Measurements from ENCODE around the gene TUBA3E. TPM values are rescaled to one million over a fixed set of nuclear protein-coding genes. Genes with fewer than 3 reads are reported as not detected.
"Not testable (repeated sequence)": the region's sequence is repeated elsewhere in the genome, so short reads cannot be mapped to it uniquely, and the experiment has no call there.

The TUBA3E gene
- polyA plus RNA-seq, 3 donors = not detected

DNA sequence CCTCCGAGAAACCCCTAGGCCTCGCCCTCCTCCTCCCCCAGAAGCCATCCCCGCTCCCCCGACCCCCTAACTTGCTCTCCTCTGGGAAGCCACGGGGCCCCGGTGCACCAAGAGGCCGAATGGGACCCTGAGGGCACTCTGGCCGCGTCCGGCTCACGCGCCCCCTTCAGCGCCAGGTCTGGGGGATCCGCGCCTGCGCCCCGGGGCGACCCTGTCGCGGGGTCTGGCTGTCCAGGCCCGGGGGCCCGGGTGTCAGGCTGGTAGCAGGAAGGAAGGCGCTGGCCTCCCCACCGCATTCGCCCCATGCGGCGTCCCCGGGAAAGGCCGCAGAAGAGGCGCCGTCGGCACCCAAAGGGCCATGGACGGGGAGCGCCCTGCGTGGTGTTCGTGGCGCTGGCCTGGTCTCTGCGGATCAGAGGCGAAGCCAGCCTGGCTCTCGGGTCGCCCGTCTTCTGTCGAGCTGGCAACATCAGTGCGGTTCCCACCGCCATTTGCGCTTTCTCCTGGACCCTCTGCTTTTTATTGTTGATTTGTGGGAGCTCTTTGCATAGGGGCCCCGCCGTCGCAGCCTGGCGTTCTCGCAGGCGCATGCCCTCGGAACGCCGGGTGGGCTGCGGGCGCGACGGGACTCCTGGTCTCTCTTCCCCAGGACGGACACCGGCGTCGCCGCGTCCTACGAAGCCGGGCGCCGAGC is 30.4 kb upstream of the TUBA3E start:
- H3K36me3 ChIP-seq (replicated peaks in 1 of 2; ENCODE audit: control insufficient read depth in 1 of 2, insufficient read depth in 2 of 2, low read length in 2 of 2); H3K27ac ChIP-seq (ENCODE audit: low read depth in 1 of 2, low read length in 2 of 2); H3K4me1 ChIP-seq (ENCODE audit: control insufficient read depth in 1 of 2, insufficient read depth in 2 of 2, low read length in 2 of 2); H3K27ac Mint-ChIP-seq; H3K4me1 Mint-ChIP-seq; intact Hi-C loops (cut with micrococcal nuclease); DNase-seq; H2AFZ ChIP-seq (ENCODE audit: insufficient read depth, low read depth, low read length, poor library complexity, severe bottlenecking); H3K4me3 Mint-ChIP-seq; H3K27me3 Mint-ChIP-seq (ENCODE audit: low read depth in 3 of 3); H3K9ac ChIP-seq (ENCODE audit: insufficient read depth, low read length, poor library complexity, severe bottlenecking); H3K4me3 ChIP-seq (replicated peaks in 1 of 3; ENCODE audit: low read depth in 2 of 3, low read length in 3 of 3); H4K20me1 ChIP-seq (ENCODE audit: insufficient read depth, low read length); H3K79me2 ChIP-seq (ENCODE audit: insufficient read depth, low read length); H3K36me3 Mint-ChIP-seq; H3K27me3 ChIP-seq (ENCODE audit: control insufficient read depth in 2 of 2, insufficient read depth in 2 of 2, low read length in 2 of 2); H3K4me2 ChIP-seq (replicated peaks; ENCODE audit: extremely low read depth, low read length, poor library complexity, severe bottlenecking): not testable (repeated sequence)
- H3K9me3 ChIP-seq (replicated peaks in 1 of 2; ENCODE audit: control insufficient read depth in 1 of 2, insufficient read depth in 1 of 2, low read length in 2 of 2) = peaks cover 0 to 17% of the 10 kb centered on the region in 2 donors
- WGBS (ENCODE audit: insufficient coverage) = 89% methylated on average over 49 of the region's 69 CpGs
- peaks cover 6 to 17% (median 16%) of the 10 kb centered on the region in 7 donors for H3K9me3 Mint-ChIP-seq

GRCh38 chr2:130228005-130228404 is 29.8 kb upstream of the TUBA3E start:
- H3K36me3 Mint-ChIP-seq, H3K4me1 Mint-ChIP-seq: not testable (repeated sequence)

GRCh38 chr2:130222523-130222922 is 24.3 kb upstream of the TUBA3E start:
- H3K4me1 Mint-ChIP-seq; H3K9me3 ChIP-seq (replicated peaks in 1 of 2; ENCODE audit: control insufficient read depth in 1 of 2, insufficient read depth in 1 of 2, low read length in 2 of 2); H3K27ac ChIP-seq (ENCODE audit: low read depth in 1 of 2, low read length in 2 of 2); H3K9me3 Mint-ChIP-seq; intact Hi-C loops (cut with micrococcal nuclease); H3K36me3 ChIP-seq (replicated peaks in 1 of 2; ENCODE audit: control insufficient read depth in 1 of 2, insufficient read depth in 2 of 2, low read length in 2 of 2); H3K4me2 ChIP-seq (replicated peaks; ENCODE audit: extremely low read depth, low read length, poor library complexity, severe bottlenecking); H3K4me3 ChIP-seq (replicated peaks in 1 of 3; ENCODE audit: low read depth in 2 of 3, low read length in 3 of 3); H3K27me3 Mint-ChIP-seq (ENCODE audit: low read depth in 3 of 3); H3K4me1 ChIP-seq (ENCODE audit: control insufficient read depth in 1 of 2, insufficient read depth in 2 of 2, low read length in 2 of 2); H3K36me3 Mint-ChIP-seq; H4K20me1 ChIP-seq (ENCODE audit: insufficient read depth, low read length); DNase-seq; H3K27ac Mint-ChIP-seq; H3K27me3 ChIP-seq (ENCODE audit: control insufficient read depth in 2 of 2, insufficient read depth in 2 of 2, low read length in 2 of 2); H3K4me3 Mint-ChIP-seq; H2AFZ ChIP-seq (ENCODE audit: insufficient read depth, low read depth, low read length, poor library complexity, severe bottlenecking); H3K79me2 ChIP-seq (ENCODE audit: insufficient read depth, low read length); H3K9ac ChIP-seq (ENCODE audit: insufficient read depth, low read length, poor library complexity, severe bottlenecking): not testable (repeated sequence)
- WGBS (ENCODE audit: insufficient coverage) = no CpG with 5 or more reads among the region's 4 CpGs

More at GRCh38 chr2:130228005-130228404, 29.8 kb upstream of the TUBA3E start:
- H3K27me3 ChIP-seq (ENCODE audit: control insufficient read depth in 2 of 2, insufficient read depth in 2 of 2, low read length in 2 of 2); H3K27ac Mint-ChIP-seq; H3K27ac ChIP-seq (ENCODE audit: low read depth in 1 of 2, low read length in 2 of 2); H4K20me1 ChIP-seq (ENCODE audit: insufficient read depth, low read length); H2AFZ ChIP-seq (ENCODE audit: insufficient read depth, low read depth, low read length, poor library complexity, severe bottlenecking); H3K4me2 ChIP-seq (replicated peaks; ENCODE audit: extremely low read depth, low read length, poor library complexity, severe bottlenecking); H3K36me3 ChIP-seq (replicated peaks in 1 of 2; ENCODE audit: control insufficient read depth in 1 of 2, insufficient read depth in 2 of 2, low read length in 2 of 2); H3K4me1 ChIP-seq (ENCODE audit: control insufficient read depth in 1 of 2, insufficient read depth in 2 of 2, low read length in 2 of 2); H3K4me3 ChIP-seq (replicated peaks in 1 of 3; ENCODE audit: low read depth in 2 of 3, low read length in 3 of 3); DNase-seq; H3K9ac ChIP-seq (ENCODE audit: insufficient read depth, low read length, poor library complexity, severe bottlenecking); intact Hi-C loops (cut with micrococcal nuclease); H3K4me3 Mint-ChIP-seq; H3K79me2 ChIP-seq (ENCODE audit: insufficient read depth, low read length): not testable (repeated sequence)
- 92% methylated on average over 11 of the region's 21 CpGs for WGBS (ENCODE audit: insufficient coverage)
- Mint-ChIP-seq H3K9me3 (peaks cover 6 to 17% (median 16%) of the 10 kb centered on the region in 7 donors), H3K27me3 (ENCODE audit: low read depth in 3 of 3) (peaks cover 0 to 10% (median 2%) of the 10 kb centered on the region in 3 donors)
- peaks cover 0 to 17% of the 10 kb centered on the region in 2 donors for H3K9me3 ChIP-seq (replicated peaks in 1 of 2; ENCODE audit: control insufficient read depth in 1 of 2, insufficient read depth in 1 of 2, low read length in 2 of 2)

DNA sequence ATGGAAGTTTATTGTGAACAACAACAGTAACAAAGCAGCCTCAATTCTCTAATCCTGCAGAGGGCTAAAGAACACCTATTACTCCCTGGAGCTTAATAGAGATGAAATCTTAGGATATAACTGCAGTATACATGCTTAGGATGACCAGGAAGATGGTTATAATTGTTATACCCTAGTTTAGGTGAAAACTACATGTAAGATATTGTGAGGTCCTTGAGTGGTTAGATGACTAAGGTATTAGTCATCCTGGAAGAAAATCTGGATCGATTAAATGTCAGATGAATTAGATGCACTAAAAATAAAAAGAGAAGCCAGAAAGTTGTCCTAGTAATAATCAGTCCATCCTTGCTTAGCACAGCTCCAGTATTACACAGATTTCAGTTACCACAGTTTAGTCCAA is 22.3 kb upstream of the TUBA3E start:
- H3K27me3 Mint-ChIP-seq (ENCODE audit: low read depth in 3 of 3); H3K79me2 ChIP-seq (ENCODE audit: insufficient read depth, low read length); H3K9me3 Mint-ChIP-seq; H3K36me3 Mint-ChIP-seq; H3K27me3 ChIP-seq (ENCODE audit: control insufficient read depth in 2 of 2, insufficient read depth in 2 of 2, low read length in 2 of 2); H3K9ac ChIP-seq (ENCODE audit: insufficient read depth, low read length, poor library complexity, severe bottlenecking); H3K4me3 Mint-ChIP-seq; H3K36me3 ChIP-seq (replicated peaks in 1 of 2; ENCODE audit: control insufficient read depth in 1 of 2, insufficient read depth in 2 of 2, low read length in 2 of 2); H3K4me3 ChIP-seq (replicated peaks in 1 of 3; ENCODE audit: low read depth in 2 of 3, low read length in 3 of 3); H3K9me3 ChIP-seq (replicated peaks in 1 of 2; ENCODE audit: control insufficient read depth in 1 of 2, insufficient read depth in 1 of 2, low read length in 2 of 2); H3K4me1 ChIP-seq (ENCODE audit: control insufficient read depth in 1 of 2, insufficient read depth in 2 of 2, low read length in 2 of 2); H3K4me2 ChIP-seq (replicated peaks; ENCODE audit: extremely low read depth, low read length, poor library complexity, severe bottlenecking); H4K20me1 ChIP-seq (ENCODE audit: insufficient read depth, low read length); H3K27ac ChIP-seq (ENCODE audit: low read depth in 1 of 2, low read length in 2 of 2); H3K27ac Mint-ChIP-seq; H3K4me1 Mint-ChIP-seq; intact Hi-C loops (cut with micrococcal nuclease); H2AFZ ChIP-seq (ENCODE audit: insufficient read depth, low read depth, low read length, poor library complexity, severe bottlenecking); DNase-seq: not testable (repeated sequence)
- WGBS (ENCODE audit: insufficient coverage) = no CpG with 5 or more reads among the region's 1 CpG

Data from CD14-positive monocyte (primary cell).